Heart right ventricle (tissue), 16 donors: Measurements from ENCODE around the gene GPR89A. TPM values are rescaled to one million over a fixed set of nuclear protein-coding genes. Genes with fewer than 3 reads are reported as not detected.

Source experiments
- ATAC-seq, 8 donors: fragments of 200-7000 bp; cut with Tn5 transposase; one replicate each; pipeline ENCODE4 v1.9.1; 2020; ENCODE audit warnings: mild to moderate bottlenecking in 8 of 8, moderate library complexity in 8 of 8, moderate number of reproducible peaks in 1 of 8
- DNase-seq, 2 donors: peaks; one replicate each; pipeline ENCODE4 v3.0.0-alpha.2; 2020
- H3K27ac ChIP-seq, 10 donors: fragments of 200-600 bp; sonication (generic) in 2 of 10; one replicate each; pipeline versions ENCODE4 v1.5.0 to v1.8.0; 2020 to 2022; ENCODE audit warnings: mild to moderate bottlenecking in 3 of 10
- H3K27me3 ChIP-seq, 7 donors: fragments of 200-600 bp; one replicate each; pipeline ENCODE4 v1.8.0; 2021 to 2022; ENCODE audit warnings: mild to moderate bottlenecking in 2 of 7
- H3K36me3 ChIP-seq, 9 donors: fragments of 200-600 bp; sonication (generic) in 1 of 9; one replicate each; pipeline versions ENCODE4 v1.5.0 to v1.8.0; 2020 to 2022; ENCODE audit warnings: mild to moderate bottlenecking in 2 of 9
- H3K4me1 ChIP-seq, 9 donors: fragments of 200-600 bp; sonication (generic) in 1 of 9; one replicate each; pipeline versions ENCODE4 v1.5.0 to v1.8.0; 2020 to 2022; ENCODE audit warnings: mild to moderate bottlenecking in 4 of 9
- H3K4me3 ChIP-seq, 10 donors: fragments of 200-600 bp; sonication (generic) in 2 of 10; one replicate each; pipeline versions ENCODE4 v1.5.0 to v1.8.0; 2020 to 2022; ENCODE audit warnings: mild to moderate bottlenecking in 7 of 10, moderate library complexity in 2 of 10
- H3K9me3 ChIP-seq, 11 donors: fragments of 200-600 bp in 10 of 11; sonication (generic) in 2 of 11; one replicate each; pipeline versions ENCODE4 v1.5.0 to v1.8.0; 2013 to 2022; ENCODE audit warnings: mild to moderate bottlenecking in 2 of 11, control low read depth in 1 of 11, moderate library complexity in 1 of 11
- CTCF ChIP-seq, 9 donors: fragments of 200-600 bp; sonication (generic) in 2 of 9; IDR thresholded peaks; one replicate each; pipeline versions ENCODE4 v1.5.0 to v1.8.0; 2021 to 2022; ENCODE audit warnings: antibody characterized with exemption in 9 of 9, mild to moderate bottlenecking in 5 of 9, moderate library complexity in 1 of 9
- WGBS, 2 donors: extraction: QIAGEN DNeasy Blood & Tissue Kit; methylation state at CpG; one replicate each; pipeline ENCODE4 v1.1.7; 2013; ENCODE audit warnings: inconsistent platforms in 1 of 2; 5-methylcytosine and 5-hydroxymethylcytosine counted together
- intact Hi-C, 10 donors: fragments of 100-400 bp; cut with DNase I; formaldehyde crosslinking; loops; one replicate each; pipeline versions ENCODE4 v1.11.1 to v1.14.2; 2022
- polyA plus RNA-seq, 2 donors: library from polyadenylated mRNA; stranded (reverse); fragments of 200-250 nt; gene quantifications; one replicate each; pipeline ENCODE4 v1.2.3, GENCODE V29; 2013
- total RNA-seq, 10 donors: library from RNA; stranded (reverse); fragmentation: NEBNext Ultra II Directional in 3 of 10; extraction: Animal tissue kit (Norgen Biotek cat#: 25700) in 3 of 10; gene quantifications; one replicate each; pipeline versions ENCODE4 v1.2.1 to v1.2.4, GENCODE V29; 2021 to 2023
- donor health status: Arrhythmogenic right ventricular cardiomyopathy.
- donor health status: ischemic (EF 13 %, LVEDD 7.1; RV severe dilation, severe dysfunction).
- donor health status: healthy with polysubstance abuse.
- donor health status: DM: no; HTN: yes; CAD: no.
- donor health status: DM: no; HTN: no; CAD: no.
- donor health status: ischemic (EF 25% LVEDD 6.9; RV normal size, moderate dysfunction).
- donor health status: ischemic (EF 25% LVEDD 5.7; RV mildly dilated, moderate dysfunction).
- donor health status: healthy.
- donor health status: DM: yes; HTN: yes; CAD: no.
- donor health status: Ischemic cardiomyopathy.
- donor health status: ischemic (EF 35%, LVEDD 5.7; RV mildly dilated, moderate dysfunction).
- donor health status: nonischemic (EF 11% LVEDD 7.7; RV severe dilation, severe dysfunction).
- donor health status: DM: yes; HTN: yes; CAD: no.
- donor health status: PGD.
- donor health status: ischemic (EF 29% LVEDD 5.4; RV normal size, mild dysfunction).
- donor health status: nonischemic (EF 23%, LVEDD 6.1; RV moderate dilation, normal function).

Gene GPR89A
- total and polyA plus RNA-seq, 12 donors = 6.9 to 14.5 (median 9.3) TPM

GRCh38 chr1:145705622-145706021, 97.8 kb downstream of the GPR89A start:
- Histone ChIP-seq H3K9me3 (no peaks in the 10 kb centered on the region), H3K4me1 (no peaks in the 10 kb centered on the region), H3K27ac (no peak overlapping the region), H3K27me3 (no peaks in the 10 kb centered on the region), H3K36me3 (no peaks in the 10 kb centered on the region), H3K4me3 (no peak overlapping the region)
- DNase-seq (no peak), ATAC-seq (no peak)
- TF ChIP-seq CTCF (IDR thresholded peaks at IDR 0.05) = no peak
- WGBS, 2 donors = 90 to 91% methylated on average over 7 of the region's 7 CpGs
- intact Hi-C loops = no loop called here

DNA sequence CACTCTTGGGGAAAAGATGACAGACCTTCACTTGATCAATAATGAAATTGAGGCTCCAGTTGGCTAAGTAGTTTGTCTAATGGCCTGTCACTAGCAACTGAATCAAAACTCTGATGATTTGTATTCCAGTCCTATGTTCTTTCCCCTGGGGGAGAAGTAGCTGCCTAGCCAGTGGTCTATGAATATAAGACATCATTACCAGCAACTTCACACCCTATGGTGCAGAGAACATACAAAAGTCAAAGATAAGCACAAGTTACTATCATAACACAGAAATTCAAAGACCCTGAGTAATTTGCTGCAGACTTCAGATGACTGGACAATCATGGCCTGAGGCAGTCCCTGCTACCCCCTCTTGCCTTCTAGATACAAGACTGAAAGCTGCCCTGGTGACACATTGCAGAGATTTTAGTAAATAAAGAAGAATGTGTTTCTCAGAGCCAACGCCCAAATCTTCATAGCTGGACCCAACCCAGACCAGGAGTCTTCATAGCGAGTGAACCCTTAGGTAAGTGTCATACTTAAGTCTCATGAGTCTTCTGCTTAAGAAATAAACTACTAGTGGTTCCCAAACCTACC, 98.4 kb downstream of the GPR89A start:
- Histone ChIP-seq H3K4me3 (no peak overlapping the region), H3K9me3 (no peaks in the 10 kb centered on the region), H3K27me3 (no peaks in the 10 kb centered on the region), H3K36me3 (no peaks in the 10 kb centered on the region), H3K27ac (no peak overlapping the region), H3K4me1 (peaks cover 0 to under 1% (median 0%) of the 10 kb centered on the region in 9 donors)
- DNase-seq (no peak), ATAC-seq (no peak)
- WGBS, 2 donors = 82 to 89% methylated on average over 2 of the region's 2 CpGs
- intact Hi-C loops = no loop called here
- TF ChIP-seq CTCF (IDR thresholded peaks at IDR 0.05) = no peak

- Histone ChIP-seq H3K27ac (no peak within 1 kb of the TSS), H3K27me3 (no peaks in the 10 kb centered on the region), H3K4me1 (peaks cover 0 to 4% (median 0%) of the 10 kb centered on the region in 9 donors), H3K4me3 (no peak within 1 kb of the TSS), H3K36me3 (no peaks in the 10 kb centered on the region), H3K9me3 (no peaks in the 10 kb centered on the region)
- TF ChIP-seq CTCF (IDR thresholded peaks at IDR 0.05) = no peak
- WGBS, 2 donors = 69 to 81% methylated on average over 9 of the region's 9 CpGs
- intact Hi-C loops = no loop called here
- DNase-seq (no peak), ATAC-seq (no peak)
These were observed 99.5 kb downstream of the GPR89A start, which contains the start of gene PDZK1 for GRCh38 chr1:145707183-145707867. PDZK1 (minus strand) TSS chr1:145707368; CDS start chr1:145688021, 19,347 bp downstream.

DNA sequence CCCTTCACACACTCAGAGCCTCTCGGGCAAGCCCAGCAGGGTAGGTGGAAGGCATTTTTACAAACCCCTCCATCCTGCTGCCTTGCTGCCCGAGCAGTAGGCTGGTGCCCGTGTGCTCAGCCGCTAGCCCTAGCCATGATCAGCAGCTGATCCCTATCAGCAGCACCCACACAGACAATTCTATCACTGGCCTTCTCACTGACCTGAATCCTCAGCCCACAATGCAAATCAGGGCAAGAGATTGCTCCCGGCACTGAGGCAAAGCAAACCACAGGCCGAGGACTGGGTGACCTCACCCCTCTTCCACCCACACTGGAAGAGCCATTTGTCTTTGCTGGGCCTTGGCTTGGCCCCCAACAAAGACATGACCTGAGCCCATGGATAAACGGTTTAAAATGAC, 100.3 kb downstream of the GPR89A start:
- Histone ChIP-seq H3K27ac (no peak overlapping the region), H3K4me3 (no peak overlapping the region), H3K4me1 (peaks cover 0 to 4% (median 0%) of the 10 kb centered on the region in 9 donors), H3K9me3 (no peaks in the 10 kb centered on the region), H3K27me3 (no peaks in the 10 kb centered on the region), H3K36me3 (no peaks in the 10 kb centered on the region)
- intact Hi-C loops = no loop called here
- no peak for TF ChIP-seq CTCF (IDR thresholded peaks at IDR 0.05)
- no peak for DNase-seq
- 61 to 63% methylated on average over 7 of the region's 7 CpGs for WGBS, 2 donors
- no peak for ATAC-seq
